Osteocyte (in vitro differentiated cells): ENCODE measurements around the gene HOXD1. TPM values are rescaled to one million over a fixed set of nuclear protein-coding genes. Genes with fewer than 3 reads are reported as not detected.
A peak's percentile ranks its signal among the peaks of the same experiment; 100 is the strongest.

ENCODE experiments used
- DNase-seq: peaks from one replicate; pipeline ENCODE4 v3.0.0; 2021; ENCODE audit warnings: mixed read lengths; ENCODE audit not compliant: unreplicated experiment; ENCODE audit errors: extremely low spot score
- H3K27ac Mint-ChIP-seq: one replicate; pipeline ENCODE4 v1.8.0; 2021; ENCODE audit warnings: mild to moderate bottlenecking, mixed read lengths; ENCODE audit not compliant: unreplicated experiment
- H3K27me3 Mint-ChIP-seq: one replicate; pipeline ENCODE4 v1.8.0; 2021; ENCODE audit warnings: mixed read lengths; ENCODE audit not compliant: unreplicated experiment
- H3K36me3 Mint-ChIP-seq: one replicate; pipeline ENCODE4 v1.8.0; 2021; ENCODE audit warnings: mixed read lengths; ENCODE audit not compliant: unreplicated experiment
- H3K4me1 Mint-ChIP-seq: one replicate; pipeline ENCODE4 v1.8.0; 2021; ENCODE audit warnings: mixed read lengths; ENCODE audit not compliant: unreplicated experiment
- H3K4me3 Mint-ChIP-seq: one replicate; pipeline ENCODE4 v1.8.0; 2021; ENCODE audit warnings: mild to moderate bottlenecking, moderate library complexity, mixed read lengths; ENCODE audit not compliant: unreplicated experiment
- H3K9me3 Mint-ChIP-seq: one replicate; pipeline ENCODE4 v1.8.0; 2021; ENCODE audit warnings: mixed read lengths; ENCODE audit not compliant: unreplicated experiment
- CTCF ChIP-seq: fragments of 200-600 bp; sonication (generic); IDR thresholded peaks from 2 replicates; pipeline ENCODE4 v1.5.0; 2021; ENCODE audit warnings: antibody characterized with exemption, mild to moderate bottlenecking, moderate library complexity
- long read RNA-seq: library from polyadenylated mRNA; unstranded; transcript quantifications from one replicate; pipeline ENCODE4 v2.0.0, GENCODE V29; 2021
- total RNA-seq: library from RNA; stranded (reverse); gene quantifications from 2 replicates; pipeline ENCODE4 v1.2.1, GENCODE V29; 2021

The HOXD1 gene
- not detected in 2 replicates for total RNA-seq
- long read RNA-seq: 0 reads

- no peaks in the 10 kb centered on the region for H3K36me3 Mint-ChIP-seq
These were observed at the start of gene HOXD1 for GRCh38 chr2:176187899-176188773. HOXD1 (plus strand) TSS chr2:176188668; CDS start chr2:176188802, 134 bp downstream.

GRCh38 chr2:176138923-176139660, 49.4 kb upstream of the HOXD1 start:
- TF ChIP-seq CTCF: no peak
- no peak for DNase-seq
- H3K4me1 Mint-ChIP-seq: peaks cover 11% of the 10 kb centered on the region
- H3K27ac Mint-ChIP-seq: no peak overlapping the region
- peaks cover 5% of the 10 kb centered on the region for H3K36me3 Mint-ChIP-seq
- H3K27me3 Mint-ChIP-seq: peaks cover 86% of the 10 kb centered on the region
- peaks cover 4% of the 10 kb centered on the region for H3K9me3 Mint-ChIP-seq
- H3K4me3 Mint-ChIP-seq: no peak overlapping the region

More at GRCh38 chr2:176187899-176188773, at the start of gene HOXD1:
- no peak for TF ChIP-seq CTCF
- Mint-ChIP-seq H3K27ac (no peak within 1 kb of the TSS), H3K4me3 (peak within 1 kb of the TSS; percentile 71), H3K4me1 (peaks cover 16% of the 10 kb centered on the region), H3K9me3 (no peaks in the 10 kb centered on the region), H3K27me3 (peaks cover 68% of the 10 kb centered on the region)
- DNase-seq: no peak

- peaks cover 84% of the 10 kb centered on the region for H3K27me3 Mint-ChIP-seq
- no peak overlapping the region for H3K27ac Mint-ChIP-seq
- no peak for DNase-seq
- TF ChIP-seq CTCF: no peak
- H3K9me3 Mint-ChIP-seq: peaks cover 4% of the 10 kb centered on the region
- H3K4me3 Mint-ChIP-seq: no peak overlapping the region
- peaks cover 11% of the 10 kb centered on the region for H3K4me1 Mint-ChIP-seq
- peaks cover 5% of the 10 kb centered on the region for H3K36me3 Mint-ChIP-seq
These were observed 48.6 kb upstream of the HOXD1 start for GRCh38 chr2:176139661-176140512.

- Mint-ChIP-seq H3K27ac (no peak overlapping the region), H3K4me3 (peak overlapping the region; percentile 14), H3K36me3 (peaks cover 5% of the 10 kb centered on the region), H3K4me1 (peaks cover 7% of the 10 kb centered on the region), H3K9me3 (peaks cover 4% of the 10 kb centered on the region), H3K27me3 (peaks cover 83% of the 10 kb centered on the region)
- TF ChIP-seq CTCF: peak; percentile 72
- DNase-seq: no peak
These were observed 47.8 kb upstream of the HOXD1 start for GRCh38 chr2:176140513-176141317.
